SK-N-SH (cell line): ENCODE data around the gene CPVL. TPM values are rescaled to one million over a fixed set of nuclear protein-coding genes. Genes with fewer than 3 reads are reported as not detected.

Source experiments
- CTCF ChIA-PET: fragments of 300-600, 350-600 bp; formaldehyde crosslinking; extraction: SDS; loops from one replicate; lab custom pipeline; 2021; lab: Yijun Ruan, JAX
- POLR2A ChIA-PET: fragments of 350-600 bp; sonication (Branson Sonifier 250); formaldehyde crosslinking; extraction: SDS; loops from one replicate; lab custom pipeline; 2020; ENCODE audit warnings: antibody characterized with exemption, inconsistent platforms; lab: Yijun Ruan, JAX
- DNase-seq: peaks from one replicate; pipeline ENCODE4 v3.0.0; 2012
- H2AFZ ChIP-seq: fragments of 200-600 bp; sonication (generic); 2 replicates; pipeline ENCODE4 v1.8.1; 2016; ENCODE audit warnings: antibody characterized with exemption, mild to moderate bottlenecking, low read depth
- H3F3A ChIP-seq: fragments of 200-600 bp; sonication (generic); replicated peaks from 2 replicates; pipeline ENCODE3; 2016; ENCODE audit warnings: antibody characterized with exemption, mild to moderate bottlenecking; ENCODE audit not compliant: insufficient read depth
- H3K27ac ChIP-seq, 2 experiments: fragments of 200-500 bp in 1 of 2; fragments of 200-600 bp in 1 of 2; sonication (Bioruptor generic) in 1 of 2; sonication (generic), shearing (Covaris generic) in 1 of 2; 2 replicates each; pipeline versions ENCODE4 v1.5.1 to v1.6.1; 2014 to 2016; ENCODE audit warnings: low read depth in 2 of 2, inconsistent platforms in 1 of 2, low read length in 1 of 2, mild to moderate bottlenecking in 1 of 2, mixed read lengths in 1 of 2
- H3K27me3 ChIP-seq: fragments of 200-600 bp; sonication (generic), shearing (Covaris generic); 2 replicates; pipeline ENCODE4 v1.6.1; 2016; ENCODE audit warnings: mixed run types; ENCODE audit not compliant: insufficient read depth
- H3K36me3 ChIP-seq, 2 experiments: fragments of 200-500 bp in 1 of 2; fragments of 200-600 bp in 1 of 2; sonication (Bioruptor generic) in 1 of 2; sonication (generic) in 1 of 2; replicated peaks in 1 of 2; 2 replicates each; pipeline versions ENCODE3 to v1.5.1; 2014 to 2016; ENCODE audit warnings: low read length in 1 of 2, mild to moderate bottlenecking in 1 of 2; ENCODE audit not compliant: insufficient read depth in 2 of 2, control insufficient read depth in 1 of 2
- H3K4me1 ChIP-seq, 2 experiments: fragments of 200-500 bp in 1 of 2; fragments of 200-600 bp in 1 of 2; sonication (Bioruptor generic) in 1 of 2; sonication (generic), shearing (Covaris generic) in 1 of 2; 2 replicates each; pipeline versions ENCODE4 v1.5.1 to v1.6.1; 2014 to 2016; ENCODE audit warnings: low read depth in 1 of 2, low read length in 1 of 2, mixed run types in 1 of 2; ENCODE audit not compliant: insufficient read depth in 2 of 2, control insufficient read depth in 1 of 2
- H3K4me2 ChIP-seq: fragments of 200-600 bp; sonication (generic), shearing (Covaris generic); 2 replicates; pipeline ENCODE4 v1.6.1; 2017; ENCODE audit warnings: mixed run types
- H3K4me3 ChIP-seq, 2 experiments: fragments of 200-500 bp in 1 of 2; fragments of 200-600 bp in 1 of 2; sonication (Bioruptor generic) in 1 of 2; sonication (generic), shearing (Covaris generic) in 1 of 2; 2 replicates each; pipeline versions ENCODE4 v1.5.1 to v1.8.1; 2014 to 2016; ENCODE audit warnings: low read depth in 2 of 2, inconsistent platforms in 1 of 2, low read length in 1 of 2, mild to moderate bottlenecking in 1 of 2, mixed read lengths in 1 of 2, moderate library complexity in 1 of 2
- H3K79me2 ChIP-seq: fragments of 200-600 bp; sonication (generic); 2 replicates; pipeline ENCODE4 v1.8.1; 2017; ENCODE audit warnings: mild to moderate bottlenecking; ENCODE audit not compliant: insufficient read depth
- H3K9ac ChIP-seq: fragments of 200-600 bp; sonication (generic); 2 replicates; pipeline ENCODE4 v1.6.1; 2017; ENCODE audit warnings: mixed run types
- H3K9me2 ChIP-seq: fragments of 200-600 bp; sonication (generic); 2 replicates; pipeline ENCODE4 v1.6.1; 2017; ENCODE audit warnings: mixed run types
- H3K9me3 ChIP-seq: fragments of 200-600 bp; sonication (generic); 2 replicates; pipeline ENCODE4 v1.6.1; 2017; ENCODE audit warnings: mixed run types, mild to moderate bottlenecking, moderate library complexity
- H4K20me1 ChIP-seq: fragments of 200-600 bp; sonication (generic); 2 replicates; pipeline ENCODE4 v1.6.1; 2017; ENCODE audit warnings: mild to moderate bottlenecking, mixed run types; ENCODE audit not compliant: insufficient read depth
- CHD2 ChIP-seq: fragments of 150-350 bp; IDR thresholded peaks from 2 replicates; pipeline ENCODE4 v1.6.1; 2018; ENCODE audit warnings: low read length; ENCODE audit not compliant: partially characterized antibody
- EP300 ChIP-seq, 2 experiments: IDR thresholded peaks; 2 replicates each; pipeline versions ENCODE4 v1.4.0 to v1.6.1; 2012; ENCODE audit warnings: borderline replicate concordance in 1 of 2, low read depth in 1 of 2, low read length in 1 of 2
- EZH2phosphoT487 ChIP-seq: fragments of 200-600 bp; sonication (generic); IDR thresholded peaks from 2 replicates; pipeline ENCODE4 v1.6.1; 2017; ENCODE audit warnings: low read depth, mixed run types, mild to moderate bottlenecking, antibody characterized with exemption, moderate library complexity, borderline replicate concordance
- FOXJ3 ChIP-seq: sonication (generic); formaldehyde crosslinking; IDR thresholded peaks from 2 replicates; pipeline ENCODE4 v1.5.1; 2020; ENCODE audit warnings: mild to moderate bottlenecking, missing genetic modification reagents
- NFIC ChIP-seq: IDR thresholded peaks from 2 replicates; pipeline ENCODE4 v1.4.0; 2012; ENCODE audit warnings: borderline replicate concordance
- PBX3 ChIP-seq: IDR thresholded peaks from 2 replicates; pipeline ENCODE4; 2012
- RCOR1 ChIP-seq: fragments of 150-350 bp; IDR thresholded peaks from 2 replicates; pipeline ENCODE4 v1.6.1; 2017; ENCODE audit warnings: antibody characterized with exemption, low read length
- RFX5 ChIP-seq: IDR thresholded peaks from 2 replicates; pipeline ENCODE4 v1.6.1; 2012; ENCODE audit warnings: mild to moderate bottlenecking, improper control_type of control experiment, low read length
- SIN3A ChIP-seq: IDR thresholded peaks from 2 replicates; pipeline ENCODE4 v1.6.1; 2012; ENCODE audit warnings: low read depth, mild to moderate bottlenecking, low read length, moderate library complexity, borderline replicate concordance
- SMC3 ChIP-seq: IDR thresholded peaks from 2 replicates; pipeline ENCODE4 v1.6.1; 2012; ENCODE audit warnings: low read depth, low read length, improper control_type of control experiment
- TAF1 ChIP-seq: IDR thresholded peaks from 2 replicates; pipeline ENCODE4 v1.6.1; 2012; ENCODE audit warnings: low read depth, mild to moderate bottlenecking, low read length, moderate library complexity, borderline replicate concordance
- TCF12 ChIP-seq: IDR thresholded peaks from 2 replicates; pipeline ENCODE4 v1.4.0; 2012
- USF2 ChIP-seq: fragments of 150-350 bp; IDR thresholded peaks from 2 replicates; pipeline ENCODE4 v1.6.1; 2017; ENCODE audit warnings: antibody characterized with exemption, low read length, low read depth, borderline replicate concordance
- YY1 ChIP-seq: IDR thresholded peaks from 2 replicates; pipeline ENCODE4 v1.4.0; 2012; ENCODE audit warnings: low read depth, mild to moderate bottlenecking
- WGBS: methylation state at CpG from one replicate; pipeline ENCODE4 v1.1.6; 2017; ENCODE audit warnings: low lambda C conversion rate; 5-methylcytosine and 5-hydroxymethylcytosine counted together
- polyA plus RNA-seq, 3 experiments: library from polyadenylated mRNA; depleted of rRNA; stranded (reverse); fragments of >200 nt; gene quantifications; 2 replicates each; pipeline ENCODE4 v1.2.3, GENCODE V29; 2012
- TF ChIP-seq, protein P1 (sequence below): fragments of 200-600 bp; sonication (generic); IDR thresholded peaks from 2 replicates; pipeline ENCODE4 v1.6.1; 2017; ENCODE audit warnings: antibody characterized with exemption, mild to moderate bottlenecking, moderate library complexity
- TF ChIP-seq, protein P2 (sequence below): IDR thresholded peaks from 2 replicates; pipeline ENCODE4 v1.4.0; 2012; ENCODE audit warnings: low read depth, borderline replicate concordance

The CPVL gene
- polyA plus RNA-seq, 1 of the 3 experiments (the other 2 are of a cell fraction), result not detected

- Histone ChIP-seq H3K4me2 (no peak overlapping the region), H2AFZ (no peak overlapping the region), H3K4me1 (no peaks in the 10 kb centered on the region), H3K9me3 (no peaks in the 10 kb centered on the region), H3F3A (no peaks in the 10 kb centered on the region), H3K9ac (no peak overlapping the region), H4K20me1 (no peaks in the 10 kb centered on the region), H3K27me3 (no peaks in the 10 kb centered on the region), H3K27ac (no peak overlapping the region), H3K9me2 (no peaks in the 10 kb centered on the region), H3K79me2 (no peaks in the 10 kb centered on the region), H3K36me3 (no peaks in the 10 kb centered on the region), H3K4me3 (no peak overlapping the region)
- ChIA-PET POLR2A (no interaction called here), CTCF (interaction anchor here (0.6 to 1.9 kb wide), 3 partner anchors 17 to 273 kb away, joined by 3 to 5 read pairs (median 3); no protein-coding TSS in a partner anchor)
- TF ChIP-seq, protein P1, sequence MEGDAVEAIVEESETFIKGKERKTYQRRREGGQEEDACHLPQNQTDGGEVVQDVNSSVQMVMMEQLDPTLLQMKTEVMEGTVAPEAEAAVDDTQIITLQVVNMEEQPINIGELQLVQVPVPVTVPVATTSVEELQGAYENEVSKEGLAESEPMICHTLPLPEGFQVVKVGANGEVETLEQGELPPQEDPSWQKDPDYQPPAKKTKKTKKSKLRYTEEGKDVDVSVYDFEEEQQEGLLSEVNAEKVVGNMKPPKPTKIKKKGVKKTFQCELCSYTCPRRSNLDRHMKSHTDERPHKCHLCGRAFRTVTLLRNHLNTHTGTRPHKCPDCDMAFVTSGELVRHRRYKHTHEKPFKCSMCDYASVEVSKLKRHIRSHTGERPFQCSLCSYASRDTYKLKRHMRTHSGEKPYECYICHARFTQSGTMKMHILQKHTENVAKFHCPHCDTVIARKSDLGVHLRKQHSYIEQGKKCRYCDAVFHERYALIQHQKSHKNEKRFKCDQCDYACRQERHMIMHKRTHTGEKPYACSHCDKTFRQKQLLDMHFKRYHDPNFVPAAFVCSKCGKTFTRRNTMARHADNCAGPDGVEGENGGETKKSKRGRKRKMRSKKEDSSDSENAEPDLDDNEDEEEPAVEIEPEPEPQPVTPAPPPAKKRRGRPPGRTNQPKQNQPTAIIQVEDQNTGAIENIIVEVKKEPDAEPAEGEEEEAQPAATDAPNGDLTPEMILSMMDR, result no peak
- TF ChIP-seq RFX5 (no peak), EZH2phosphoT487 (no peak), EP300 (IDR thresholded peaks at IDR 0.05; ENCODE audit: borderline replicate concordance in 1 of 2, low read depth in 1 of 2, low read length in 1 of 2) (no peak), CHD2 (no peak), USF2 (no peak), SMC3 (no peak)
- WGBS, result 93% methylated on average over 1 of the region's 1 CpG
- no peak for DNase-seq
Measured at GRCh38 chr7:29135846-29136245, 10.5 kb downstream of the CPVL start.

DNA sequence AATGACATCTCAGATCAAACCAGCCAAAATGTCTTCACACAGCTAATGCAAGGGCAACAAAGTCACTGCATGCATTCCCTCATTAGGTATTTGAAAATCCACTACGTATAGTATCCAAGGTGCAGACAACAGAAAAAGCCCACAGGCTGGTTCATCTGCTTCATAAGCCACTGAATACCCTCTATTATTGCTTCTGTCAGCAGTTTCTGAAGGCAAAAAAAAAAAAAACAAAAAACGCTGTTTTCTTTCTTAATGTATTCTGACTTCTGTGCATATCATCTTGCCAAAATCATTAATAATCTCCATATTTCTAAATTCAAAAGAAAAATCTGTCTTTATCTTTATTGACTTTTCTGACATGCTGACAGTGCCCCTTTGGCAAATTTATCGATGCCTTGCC lies 13.4 kb downstream of the CPVL start:
- POLR2A ChIA-PET, result no interaction called here
- 41% methylated on average over 3 of the region's 3 CpGs for WGBS
- TF ChIP-seq, protein P1, result no peak
- TF ChIP-seq SIN3A, result no peak
- TF ChIP-seq RCOR1, result no peak
- TF ChIP-seq TCF12, result no peak
- TF ChIP-seq RFX5, result no peak
- no peak for TF ChIP-seq NFIC
- no peak for TF ChIP-seq YY1
- TF ChIP-seq TAF1, result no peak
- TF ChIP-seq, protein P2, sequence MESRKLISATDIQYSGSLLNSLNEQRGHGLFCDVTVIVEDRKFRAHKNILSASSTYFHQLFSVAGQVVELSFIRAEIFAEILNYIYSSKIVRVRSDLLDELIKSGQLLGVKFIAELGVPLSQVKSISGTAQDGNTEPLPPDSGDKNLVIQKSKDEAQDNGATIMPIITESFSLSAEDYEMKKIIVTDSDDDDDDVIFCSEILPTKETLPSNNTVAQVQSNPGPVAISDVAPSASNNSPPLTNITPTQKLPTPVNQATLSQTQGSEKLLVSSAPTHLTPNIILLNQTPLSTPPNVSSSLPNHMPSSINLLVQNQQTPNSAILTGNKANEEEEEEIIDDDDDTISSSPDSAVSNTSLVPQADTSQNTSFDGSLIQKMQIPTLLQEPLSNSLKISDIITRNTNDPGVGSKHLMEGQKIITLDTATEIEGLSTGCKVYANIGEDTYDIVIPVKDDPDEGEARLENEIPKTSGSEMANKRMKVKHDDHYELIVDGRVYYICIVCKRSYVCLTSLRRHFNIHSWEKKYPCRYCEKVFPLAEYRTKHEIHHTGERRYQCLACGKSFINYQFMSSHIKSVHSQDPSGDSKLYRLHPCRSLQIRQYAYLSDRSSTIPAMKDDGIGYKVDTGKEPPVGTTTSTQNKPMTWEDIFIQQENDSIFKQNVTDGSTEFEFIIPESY, result no peak
- no peak for TF ChIP-seq FOXJ3 (CRISPR knock-in tag)
- no peak for TF ChIP-seq PBX3

More for the DNA sequence above, 13.4 kb downstream of the CPVL start:
- CTCF ChIA-PET, result interaction anchor here (1.0 to 48.2 kb wide), 5 partner anchors 9 to 276 kb away, joined by 3 to 1647 read pairs (median 7); no protein-coding TSS in a partner anchor
- Histone ChIP-seq H3K9me3 (no peaks in the 10 kb centered on the region), H3K4me1 (no peaks in the 10 kb centered on the region), H3K9me2 (no peaks in the 10 kb centered on the region), H3K4me2 (no peak overlapping the region), H3K79me2 (no peaks in the 10 kb centered on the region), H3K4me3 (no peak overlapping the region), H3K9ac (no peak overlapping the region), H3K27ac (no peak overlapping the region), H3K36me3 (no peaks in the 10 kb centered on the region), H3F3A (no peaks in the 10 kb centered on the region), H3K27me3 (no peaks in the 10 kb centered on the region), H2AFZ (no peak overlapping the region), H4K20me1 (no peaks in the 10 kb centered on the region)
- no peak for DNase-seq
